GM10266 (cell line): ENCODE results near the gene SUSD3.

Experiments
- DNase-seq: peaks from one replicate; pipeline ENCODE4 v3.0.0; 2012; ENCODE audit errors: extremely low spot score
- CTCF ChIP-seq: IDR thresholded peaks from 2 replicates; pipeline ENCODE4 v1.5.1; 2012; ENCODE audit warnings: mild to moderate bottlenecking, low read depth; ENCODE audit not compliant: control insufficient read depth, insufficient read depth; ENCODE audit errors: missing control alignments

SUSD3 gene

GRCh38 chr9:93053781-93054331 lies 4.6 kb upstream of the SUSD3 start:
- no peak for DNase-seq
- TF ChIP-seq CTCF: no peak

DNA sequence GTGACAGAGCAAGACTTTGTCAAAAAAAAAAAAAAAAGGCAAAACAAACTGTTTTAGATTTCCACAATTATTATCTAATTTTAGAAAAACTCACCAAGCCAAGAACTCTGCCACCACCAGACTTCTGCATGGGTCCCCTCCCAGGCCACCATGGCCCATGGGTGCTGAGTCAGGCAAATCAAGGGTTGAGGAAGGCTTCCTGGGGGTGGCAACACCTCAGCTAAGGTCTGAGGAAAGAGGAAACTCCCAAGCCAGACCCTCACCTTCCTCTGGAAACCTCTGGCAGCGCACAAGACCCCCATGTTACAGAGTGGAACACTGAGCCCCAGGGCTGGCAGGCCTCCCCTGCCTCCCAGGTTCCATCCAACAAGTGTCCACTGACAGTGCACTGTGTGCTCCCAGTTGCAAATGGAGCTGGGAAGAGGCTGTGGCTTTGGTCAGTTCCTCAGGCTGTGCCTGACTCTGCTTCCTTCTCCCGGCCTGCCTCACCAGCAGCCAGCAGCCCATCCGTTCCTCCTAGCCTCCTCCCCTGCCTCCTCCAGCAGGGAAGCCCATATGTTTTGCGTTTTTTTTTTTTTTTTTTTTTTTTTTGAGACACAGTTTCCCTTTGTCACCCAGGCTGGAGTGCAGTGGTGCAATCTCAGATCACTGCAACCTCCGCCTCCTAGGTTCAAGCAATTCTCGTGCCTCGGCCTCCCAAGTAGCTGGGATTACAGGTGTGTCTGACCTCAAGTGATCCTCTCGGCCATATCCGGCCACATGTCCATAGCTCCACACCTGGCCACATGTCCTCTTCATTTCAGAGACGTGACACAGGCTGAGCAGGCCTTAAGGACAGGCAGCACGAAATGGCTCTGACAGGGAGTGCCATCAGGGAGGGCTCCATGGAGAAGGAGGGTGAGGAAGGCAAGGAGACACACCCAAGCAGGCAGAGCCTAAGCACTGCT lies 3.5 kb upstream of the SUSD3 start:
- TF ChIP-seq CTCF: no peak
- no peak for DNase-seq

DNA sequence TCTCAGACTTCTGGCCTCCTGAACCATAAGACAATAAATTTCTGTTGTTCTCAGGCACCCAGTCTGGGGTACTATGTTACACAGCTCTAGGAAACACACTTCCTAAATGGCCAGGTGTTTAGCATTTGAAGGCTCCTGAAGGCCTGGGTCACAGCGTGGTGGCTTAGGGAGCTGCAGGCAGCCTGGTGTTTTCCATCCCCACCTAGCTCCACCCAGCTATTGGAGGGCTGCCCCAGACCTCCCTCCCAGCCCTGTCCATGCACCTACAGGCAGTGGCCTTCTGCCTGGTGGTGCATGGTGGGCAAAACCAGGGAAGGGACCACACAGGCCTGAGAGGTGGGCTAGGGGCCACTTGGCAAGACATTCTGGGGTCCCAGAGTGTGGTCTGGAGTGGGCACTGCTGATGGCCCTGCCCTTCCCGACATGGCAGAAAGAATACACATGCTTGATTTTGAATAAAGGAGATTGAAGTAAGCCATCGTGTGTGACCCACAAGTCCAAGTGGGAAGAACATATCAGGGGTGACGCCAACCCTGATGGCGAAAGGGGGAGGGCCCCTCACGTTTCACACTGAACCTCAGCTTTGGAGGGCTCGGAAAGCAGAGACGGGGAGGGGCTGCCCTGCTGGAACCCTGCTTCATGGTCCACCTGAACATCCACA lies 1.3 kb upstream of the SUSD3 start:
- no peak for DNase-seq
- TF ChIP-seq CTCF: no peak

DNA sequence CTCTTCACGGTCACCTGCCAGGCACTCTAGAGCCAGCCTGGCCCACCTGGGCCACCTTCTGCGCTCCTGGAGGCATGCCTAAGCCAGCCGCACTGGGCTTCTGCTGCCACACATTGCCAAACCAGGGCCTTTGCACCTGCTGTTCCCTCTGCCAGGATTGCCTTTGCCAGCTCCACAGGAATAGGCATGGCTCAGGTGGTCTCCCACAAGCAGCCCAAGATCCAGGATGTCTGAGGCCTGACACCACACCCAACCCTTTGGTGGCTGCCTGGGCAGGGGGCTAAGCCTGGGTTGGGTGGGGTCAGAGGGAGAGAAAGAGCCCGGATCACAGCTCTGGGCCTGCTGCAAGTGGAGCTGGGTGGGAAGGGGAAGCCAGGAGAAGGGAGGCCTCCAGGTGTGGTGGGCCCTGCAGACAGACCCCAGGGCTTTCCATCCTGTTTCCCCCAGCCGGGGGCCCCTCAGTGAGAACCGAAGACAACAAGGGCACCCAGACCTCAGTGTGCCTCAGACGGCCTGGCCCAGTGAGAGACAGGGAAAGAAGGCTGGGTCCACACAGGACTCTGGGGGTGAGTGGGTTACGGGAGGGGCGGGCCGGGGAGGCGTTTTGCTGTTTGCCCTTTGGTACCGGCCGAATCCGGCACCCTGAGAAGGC lies 672 bp upstream of the SUSD3 start:
- peak; percentile 49 for DNase-seq
- TF ChIP-seq CTCF: no peak

GRCh38 chr9:93059011-93059714 lies 662 bp downstream of the SUSD3 start:
- no peak for TF ChIP-seq CTCF
- DNase-seq: peak; percentile 59

- peak; percentile 35 for DNase-seq
These were observed 1.4 kb downstream of the SUSD3 start for GRCh38 chr9:93059715-93060578.

More at GRCh38 chr9:93059715-93060578, 1.4 kb downstream of the SUSD3 start:
- no peak for TF ChIP-seq CTCF
